ENCODE results near the gene HUS1. TPM values are rescaled to one million over a fixed set of nuclear protein-coding genes. Genes with fewer than 3 reads are reported as not detected.

Gene HUS1
- total and polyA plus RNA-seq, 2 of the 13 experiments (the other 11 are each of a cell fraction or from before 2014, with no cell fraction given) = 14.8 to 16.9 TPM

GRCh38 chr7:47991741-47992311 is 12.4 kb upstream of the HUS1 start (continued):
- TF ChIP-seq ATF5 (CRISPR knock-in tag; IDR thresholded peaks at IDR 0.05; ENCODE audit: low read depth) (no peak), SNAPC2 (CRISPR knock-in tag; IDR thresholded peaks at IDR 0.05) (no peak), NFKBIZ (CRISPR knock-in tag; IDR thresholded peaks at IDR 0.05) (no peak), ZBTB2 (CRISPR knock-in tag; IDR thresholded peaks at IDR 0.05; ENCODE audit: low read depth) (no peak), CREM (IDR thresholded peaks at IDR 0.05) (no peak), CREM (CRISPR knock-in tag; IDR thresholded peaks at IDR 0.05) (no peak), ZNF670 (CRISPR knock-in tag; IDR thresholded peaks at IDR 0.05; ENCODE audit: borderline replicate concordance) (no peak), GMEB2 (CRISPR knock-in tag; IDR thresholded peaks at IDR 0.05; ENCODE audit: low read depth) (no peak), CENPBD1 (CRISPR knock-in tag; IDR thresholded peaks at IDR 0.05; ENCODE audit: borderline replicate concordance, low read depth) (no peak), ZNF30 (CRISPR knock-in tag; IDR thresholded peaks at IDR 0.05) (no peak), SAP130 (CRISPR knock-in tag; IDR thresholded peaks at IDR 0.05; ENCODE audit: low read depth) (peak; percentile 59), ZNF362 (CRISPR knock-in tag; IDR thresholded peaks at IDR 0.05; ENCODE audit: borderline replicate concordance) (no peak; the same call in 1 of the 2 replicates), MTA3 (CRISPR knock-in tag; IDR thresholded peaks at IDR 0.05) (no peak), ZNF530 (CRISPR knock-in tag; IDR thresholded peaks at IDR 0.05; ENCODE audit: low read depth) (no peak), NCOA2 (CRISPR knock-in tag; IDR thresholded peaks at IDR 0.05) (no peak), ZNF552 (CRISPR knock-in tag; IDR thresholded peaks at IDR 0.05; ENCODE audit: borderline replicate concordance) (no peak), AGO1 (IDR thresholded peaks at IDR 0.05; ENCODE audit: low read depth, low read length, poor library complexity, severe bottlenecking) (no peak), TAF15 (IDR thresholded peaks at IDR 0.05; ENCODE audit: low read depth, low read length, poor library complexity, severe bottlenecking) (no peak), NONO (IDR thresholded peaks at IDR 0.05) (no peak), NONO (CRISPR knock-in tag; conservative IDR thresholded peaks at IDR 0.05) (0 out of 2 replicates have a peak, but pooled peaks have one; percentile 38), RXRB (CRISPR knock-in tag; IDR thresholded peaks at IDR 0.05; ENCODE audit: borderline replicate concordance) (no peak), ONECUT2 (CRISPR knock-in tag; IDR thresholded peaks at IDR 0.05) (no peak), MAFK (conservative IDR thresholded peaks at IDR 0.05 in 1 of 2, IDR thresholded peaks at IDR 0.05 in 1 of 2; ENCODE audit: low read length in 2 of 2) (no peak), BCL3 (CRISPR knock-in tag; IDR thresholded peaks at IDR 0.05) (no peak)
